Ovary (tissue), 9 donors: ENCODE results near the gene MYOM1. TPM values are rescaled to one million over a fixed set of nuclear protein-coding genes. Genes with fewer than 3 reads are reported as not detected.
"Not testable (repeated sequence)": the region's sequence is repeated elsewhere in the genome, so short reads cannot be mapped to it uniquely, and the experiment has no call there.

Source experiments
- DNase-seq, 5 donors: peaks; one replicate each; pipeline ENCODE4 v3.0.0-alpha.2; 2019 to 2020
- H3K27ac ChIP-seq, 2 donors: fragments of 200-600 bp; one replicate each; pipeline versions ENCODE4 v1.5.1 to v1.8.0; 2019 to 2022
- H3K27me3 ChIP-seq: fragments of 200-600 bp; one replicate; pipeline ENCODE4 v1.8.0; 2022
- H3K36me3 ChIP-seq: fragments of 200-600 bp; sonication (generic); one replicate; pipeline ENCODE4 v1.5.1; 2019
- H3K4me1 ChIP-seq: one replicate; pipeline ENCODE4 v1.8.1; 2013; ENCODE audit warnings: mild to moderate bottlenecking, moderate library complexity; ENCODE audit not compliant: insufficient read depth
- H3K4me3 ChIP-seq: fragments of 200-600 bp; sonication (generic); one replicate; pipeline ENCODE4 v1.5.1; 2017
- H3K9me3 ChIP-seq, 2 donors: fragments of 200-600 bp in 1 of 2; sonication (generic) in 1 of 2; one replicate each; pipeline versions ENCODE4 v1.5.1 to v1.8.1; 2013 to 2019; ENCODE audit warnings: mild to moderate bottlenecking in 1 of 2, moderate library complexity in 1 of 2
- EP300 ChIP-seq: sonication (generic); formaldehyde crosslinking; IDR thresholded peaks from one replicate; pipeline ENCODE4 v1.6.1; 2017; ENCODE audit warnings: antibody characterized with exemption
- POLR2A ChIP-seq: fragments of 450-650 bp; IDR thresholded peaks from one replicate; pipeline ENCODE4 v1.6.1; 2017; ENCODE audit warnings: antibody characterized with exemption, mild to moderate bottlenecking, moderate library complexity
- WGBS, 3 donors: extraction: QIAGEN DNeasy Blood & Tissue Kit in 1 of 3; methylation state at CpG; one replicate each; pipeline versions ENCODE4 v1.1.5 to v1.1.7; 2013 to 2017; 5-methylcytosine and 5-hydroxymethylcytosine counted together
- intact Hi-C, 4 donors: fragments of 100-400 bp; cut with DNase I; formaldehyde crosslinking; loops; one replicate each; pipeline versions ENCODE4 v1.11.0 to v1.15.1; 2022 to 2023
- polyA plus RNA-seq, 2 donors: library from polyadenylated mRNA; stranded (reverse); fragments of 200-250 nt in 1 of 2; fragments of 350-450 nt in 1 of 2; fragmentation: Illumina TruSeq in 1 of 2; extraction: RNeasy Lipid Tissue Mini Kit (QIAGEN cat#74804) in 1 of 2; gene quantifications; one replicate each; pipeline ENCODE4 v1.2.3, GENCODE V29; 2013 to 2014
- small RNA-seq: library from RNA; depleted of rRNA; stranded (forward); fragments of <200 nt; gene quantifications from one replicate; pipeline ENCODE3, GENCODE V24; 2016
- total RNA-seq, 7 donors: library from RNA; depleted of rRNA in 2 of 7; stranded (reverse); fragments of >200 nt in 2 of 7; fragmentation: NEBNext Ultra II Directional in 3 of 7; extraction: Animal tissue kit (Norgen Biotek cat#: 25700) in 3 of 7; gene quantifications; one replicate each; pipeline versions ENCODE4 v1.1.0 to v1.2.4, GENCODE V29; 2016 to 2023
- TF ChIP-seq, protein P1 (sequence below), 3 donors: fragments of 450-650 bp in 2 of 3; fragments of 200-600 bp in 1 of 3; IDR thresholded peaks; one replicate each; pipeline versions ENCODE4 v1.5.1 to v1.8.0; 2016 to 2022; ENCODE audit warnings: antibody characterized with exemption in 3 of 3, mild to moderate bottlenecking in 1 of 3
- donor health status: DM: no; HTN: no; CAD: no; lungs with moderate emphysema.
- donor health status: DM: no; HTN: no; CAD: no.
- donor health status: Bipolar disorder and iron deficiency.
- donor health status: DM: yes; HTN: yes; CAD: no.
- donor health status: DM: no; HTN: no; CAD: no.
- donor health status: DM: yes; HTN: yes; CAD: no.

The MYOM1 gene
- total and polyA plus RNA-seq, 9 donors = 0.69 to 21.0 (median 3.6) TPM

DNA sequence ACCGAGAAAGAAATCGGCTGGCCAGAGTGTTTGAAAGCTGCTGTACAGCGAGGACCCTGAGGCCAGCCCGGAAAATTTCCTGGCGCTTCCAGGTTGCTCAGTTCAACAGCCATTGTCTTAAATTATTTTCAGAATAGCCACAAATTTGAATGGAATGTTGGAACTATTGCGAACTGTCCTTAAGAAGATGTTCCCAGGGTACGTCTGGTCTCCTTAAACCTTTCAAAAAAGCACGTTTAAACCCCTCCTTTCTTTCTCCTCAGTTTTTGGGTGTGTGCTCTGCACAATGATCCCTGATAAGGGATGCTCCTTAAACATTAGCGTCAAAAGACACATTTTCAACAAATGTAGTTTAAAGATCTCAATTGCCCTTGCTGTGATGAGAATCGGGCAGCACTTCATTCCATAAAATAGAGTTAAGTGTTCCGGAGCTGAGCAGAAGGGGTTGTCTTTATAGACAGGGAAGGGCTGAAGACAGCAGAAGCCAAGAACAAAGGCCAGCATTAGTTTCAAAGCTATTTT is 192.3 kb downstream of the MYOM1 start:
- Histone ChIP-seq H3K9me3 (no peaks in the 10 kb centered on the region), H3K36me3 (no peaks in the 10 kb centered on the region), H3K4me1 (peaks cover 7% of the 10 kb centered on the region), H3K4me3 (no peak overlapping the region), H3K27me3 (no peaks in the 10 kb centered on the region), H3K27ac (peak overlapping the region in 1 of 2 donors; percentile 62)
- WGBS, 3 donors = 16 to 21% (median 19%) methylated on average over 11 of the region's 11 CpGs
- TF ChIP-seq, protein P1, sequence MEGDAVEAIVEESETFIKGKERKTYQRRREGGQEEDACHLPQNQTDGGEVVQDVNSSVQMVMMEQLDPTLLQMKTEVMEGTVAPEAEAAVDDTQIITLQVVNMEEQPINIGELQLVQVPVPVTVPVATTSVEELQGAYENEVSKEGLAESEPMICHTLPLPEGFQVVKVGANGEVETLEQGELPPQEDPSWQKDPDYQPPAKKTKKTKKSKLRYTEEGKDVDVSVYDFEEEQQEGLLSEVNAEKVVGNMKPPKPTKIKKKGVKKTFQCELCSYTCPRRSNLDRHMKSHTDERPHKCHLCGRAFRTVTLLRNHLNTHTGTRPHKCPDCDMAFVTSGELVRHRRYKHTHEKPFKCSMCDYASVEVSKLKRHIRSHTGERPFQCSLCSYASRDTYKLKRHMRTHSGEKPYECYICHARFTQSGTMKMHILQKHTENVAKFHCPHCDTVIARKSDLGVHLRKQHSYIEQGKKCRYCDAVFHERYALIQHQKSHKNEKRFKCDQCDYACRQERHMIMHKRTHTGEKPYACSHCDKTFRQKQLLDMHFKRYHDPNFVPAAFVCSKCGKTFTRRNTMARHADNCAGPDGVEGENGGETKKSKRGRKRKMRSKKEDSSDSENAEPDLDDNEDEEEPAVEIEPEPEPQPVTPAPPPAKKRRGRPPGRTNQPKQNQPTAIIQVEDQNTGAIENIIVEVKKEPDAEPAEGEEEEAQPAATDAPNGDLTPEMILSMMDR (IDR thresholded peaks at IDR 0.05) = no peak
- TF ChIP-seq EP300 = no peak
- TF ChIP-seq POLR2A = no peak
- no peak for DNase-seq
- intact Hi-C loops = no loop called here

DNA sequence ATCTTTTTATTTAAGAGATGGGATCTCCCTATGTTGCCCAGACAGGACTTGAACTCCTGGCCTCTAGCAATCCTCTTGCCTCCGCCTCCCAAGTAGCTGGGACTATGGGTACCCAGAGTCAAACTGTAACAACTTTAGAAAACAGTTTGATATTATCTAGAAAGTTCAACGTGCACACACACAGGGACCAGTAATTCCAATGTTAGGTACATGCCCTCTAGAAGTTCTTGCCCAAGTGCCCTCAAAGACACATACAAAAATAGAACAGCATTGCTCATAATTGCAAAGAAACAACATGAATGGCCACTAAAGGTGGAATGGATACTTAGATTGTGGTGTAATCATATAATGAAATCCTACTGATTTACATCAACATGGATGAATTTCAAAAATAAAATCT is 194.2 kb downstream of the MYOM1 start:
- no peaks in the 10 kb centered on the region for H3K9me3 ChIP-seq
- no peak overlapping the region for H3K4me3 ChIP-seq
- no peak overlapping the region for H3K27ac ChIP-seq
- TF ChIP-seq EP300 = no peak
- TF ChIP-seq, protein P1 (IDR thresholded peaks at IDR 0.05) = no peak
- TF ChIP-seq POLR2A = no peak
- intact Hi-C loops = no loop called here
- H3K27me3 ChIP-seq = no peaks in the 10 kb centered on the region
- H3K36me3 ChIP-seq = no peaks in the 10 kb centered on the region
- peaks cover 7% of the 10 kb centered on the region for H3K4me1 ChIP-seq
- 85 to 93% (median 90%) methylated on average over 2 of the region's 2 CpGs for WGBS, 3 donors
- no peak for DNase-seq

DNA sequence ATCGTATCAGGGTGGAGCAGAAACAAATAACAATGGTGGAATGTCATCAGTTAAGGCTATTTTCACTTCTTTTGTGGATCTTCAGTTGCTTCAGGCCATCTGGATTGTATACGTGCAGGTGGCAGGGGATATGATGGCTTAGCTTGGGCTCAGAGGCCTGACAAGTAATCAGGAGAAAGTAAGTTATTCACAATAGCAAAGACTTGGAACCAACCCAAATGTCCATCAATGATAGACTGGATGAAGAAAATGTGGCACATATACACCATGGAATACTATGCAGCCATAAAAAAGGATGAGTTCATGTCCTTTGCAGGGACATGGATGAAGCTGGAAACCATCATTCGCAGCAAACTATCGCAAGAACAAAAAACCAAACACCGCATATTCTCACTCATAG is 196.2 kb downstream of the MYOM1 start:
- H3K4me3 ChIP-seq, H3K27me3 ChIP-seq, intact Hi-C loops, DNase-seq, H3K27ac ChIP-seq, H3K9me3 ChIP-seq, H3K36me3 ChIP-seq, H3K4me1 ChIP-seq: not testable (repeated sequence)
- WGBS, 3 donors = 88 to 98% (median 95%) methylated on average over 5 of the region's 5 CpGs

Small RNA genes lying within 50 kb of the gene (small RNA-seq; reads per million reads assigned to genes)
- gene RF00156 (not detected), gene RNU7-25P (not detected)

Other genes starting within 250 kb of the MYOM1 start
- 10 to 100 TPM; 21.3 to 30.4 (median 26.4) TPM for gene LPIN2, start 206.8 kb downstream of the MYOM1 start, total RNA-seq
- gene LPIN2, start 206.8 kb downstream of the MYOM1 start, polyA plus RNA-seq = 10 to 100 TPM; 13.4 to 44.7 TPM
- gene MYL12A, start 27.8 kb upstream of the MYOM1 start, total RNA-seq = 100 to 1,000 TPM; 137 to 290 (median 206) TPM
- 100 to 1,000 TPM; 265 to 595 TPM for gene MYL12A, start 27.8 kb upstream of the MYOM1 start, polyA plus RNA-seq
- gene MYL12B, start 42.2 kb upstream of the MYOM1 start, total RNA-seq = 100 to 1,000 TPM; 165 to 279 (median 194) TPM
- gene MYL12B, start 42.2 kb upstream of the MYOM1 start, polyA plus RNA-seq = 100 to 1,000 TPM; 326 to 388 TPM
- gene TGIF1, start 230.2 kb upstream of the MYOM1 start, total RNA-seq = 10 to 100 TPM; 30.9 to 93.4 (median 55.6) TPM
- 10 to 100 TPM; 68.0 to 78.1 TPM for gene TGIF1, start 230.2 kb upstream of the MYOM1 start, polyA plus RNA-seq